Measurements from ENCODE around the gene TIMM44.

GRCh38 chr19:7980168-7980567, 36.7 kb upstream of the TIMM44 start:
- TF ChIP-seq, protein P1, sequence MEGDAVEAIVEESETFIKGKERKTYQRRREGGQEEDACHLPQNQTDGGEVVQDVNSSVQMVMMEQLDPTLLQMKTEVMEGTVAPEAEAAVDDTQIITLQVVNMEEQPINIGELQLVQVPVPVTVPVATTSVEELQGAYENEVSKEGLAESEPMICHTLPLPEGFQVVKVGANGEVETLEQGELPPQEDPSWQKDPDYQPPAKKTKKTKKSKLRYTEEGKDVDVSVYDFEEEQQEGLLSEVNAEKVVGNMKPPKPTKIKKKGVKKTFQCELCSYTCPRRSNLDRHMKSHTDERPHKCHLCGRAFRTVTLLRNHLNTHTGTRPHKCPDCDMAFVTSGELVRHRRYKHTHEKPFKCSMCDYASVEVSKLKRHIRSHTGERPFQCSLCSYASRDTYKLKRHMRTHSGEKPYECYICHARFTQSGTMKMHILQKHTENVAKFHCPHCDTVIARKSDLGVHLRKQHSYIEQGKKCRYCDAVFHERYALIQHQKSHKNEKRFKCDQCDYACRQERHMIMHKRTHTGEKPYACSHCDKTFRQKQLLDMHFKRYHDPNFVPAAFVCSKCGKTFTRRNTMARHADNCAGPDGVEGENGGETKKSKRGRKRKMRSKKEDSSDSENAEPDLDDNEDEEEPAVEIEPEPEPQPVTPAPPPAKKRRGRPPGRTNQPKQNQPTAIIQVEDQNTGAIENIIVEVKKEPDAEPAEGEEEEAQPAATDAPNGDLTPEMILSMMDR (IDR thresholded peaks at IDR 0.05) = no peak
- TF ChIP-seq POLR2A (IDR thresholded peaks at IDR 0.05) = no peak
